GF-D8 (cell line): ENCODE measurements around the gene SRGAP2.
"Not testable (repeated sequence)": the region's sequence is repeated elsewhere in the genome, so short reads cannot be mapped to it uniquely, and the experiment has no call there.

Experiments
- DNase-seq: peaks from one replicate; lab custom pipeline; 2025; lab: John Stamatoyannopoulos, UW

Gene SRGAP2

DNA sequence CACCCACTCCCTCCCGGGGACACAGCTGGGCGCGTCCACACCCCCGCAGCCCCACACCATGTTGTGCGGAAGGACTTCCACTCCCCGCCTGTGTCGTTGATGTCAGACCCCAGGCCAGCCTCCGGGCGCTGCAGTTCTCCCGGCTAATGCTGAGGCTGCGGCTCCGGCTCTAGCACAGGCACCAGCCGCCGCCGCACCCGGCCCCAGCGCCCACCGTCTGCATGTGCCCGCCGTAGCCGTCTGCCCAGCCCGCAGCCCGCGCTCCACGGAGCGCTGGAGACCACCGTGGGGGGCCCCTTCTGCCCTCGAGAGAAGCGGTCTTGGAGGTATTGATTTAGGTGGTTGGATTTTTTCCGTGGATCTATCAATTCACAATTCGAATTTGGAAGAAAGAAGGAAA lies 2.2 kb downstream of the SRGAP2 start:
- not testable (repeated sequence) for DNase-seq

DNA sequence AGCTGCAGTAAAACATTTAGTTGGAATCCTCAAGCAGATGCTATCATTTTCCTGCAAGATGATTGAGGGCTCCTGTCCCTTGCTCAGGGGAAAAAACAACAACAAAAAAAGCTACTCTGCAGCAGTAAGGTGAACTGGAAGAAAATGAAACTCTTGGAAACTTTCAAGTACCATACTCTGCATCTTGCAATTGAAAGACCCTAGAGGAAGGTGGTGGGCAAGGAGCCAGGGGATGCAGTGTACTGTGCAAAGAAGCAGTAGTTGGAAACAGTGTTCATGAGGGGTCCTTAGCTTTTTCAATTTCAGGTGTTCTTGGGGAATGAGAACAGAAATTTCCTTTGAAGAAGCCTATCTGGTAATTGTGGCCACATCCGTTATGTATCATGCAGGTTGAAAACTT lies 7.5 kb downstream of the SRGAP2 start:
- not testable (repeated sequence) for DNase-seq

GRCh38 chr1:206215600-206216392 lies 12.5 kb downstream of the SRGAP2 start:
- not testable (repeated sequence) for DNase-seq

- DNase-seq, result not testable (repeated sequence)
These were observed 14.9 kb downstream of the SRGAP2 start for GRCh38 chr1:206218285-206218684.

- DNase-seq, result not testable (repeated sequence)
These were observed 15.4 kb downstream of the SRGAP2 start for GRCh38 chr1:206218765-206219164.

GRCh38 chr1:206219514-206220331 lies 16.4 kb downstream of the SRGAP2 start:
- not testable (repeated sequence) for DNase-seq

DNA sequence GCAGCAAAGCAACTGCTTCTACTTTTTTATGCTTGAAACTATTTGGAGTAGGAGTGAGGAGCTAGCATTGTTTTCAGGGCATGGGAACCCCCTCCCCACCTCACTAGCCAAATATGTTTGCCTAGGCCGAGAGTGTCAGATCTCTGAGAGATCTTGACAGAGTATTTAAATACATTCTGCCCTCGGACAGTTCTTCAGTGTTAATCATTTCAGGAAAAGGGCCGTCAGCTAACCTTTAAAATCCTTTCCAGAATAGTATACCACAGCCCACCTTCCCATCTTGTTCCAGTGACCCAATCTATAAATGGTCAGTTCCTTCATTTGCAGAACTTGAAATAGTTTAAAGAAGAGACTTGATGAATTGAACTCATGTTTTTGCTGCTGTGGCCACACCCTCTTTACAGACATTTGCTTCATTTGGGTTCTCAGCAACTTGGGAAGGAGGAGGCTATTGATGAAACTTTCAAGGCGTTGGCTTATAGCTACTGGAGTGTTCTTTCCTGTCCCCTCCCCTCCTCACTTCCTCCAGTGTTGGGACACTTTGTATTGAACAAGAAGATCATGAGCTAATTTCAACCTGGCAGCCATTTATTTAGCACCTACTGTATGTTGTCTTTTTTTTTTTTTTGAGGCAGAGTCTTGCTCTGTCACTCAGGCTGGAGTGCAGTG lies 17.1 kb downstream of the SRGAP2 start:
- not testable (repeated sequence) for DNase-seq

DNA sequence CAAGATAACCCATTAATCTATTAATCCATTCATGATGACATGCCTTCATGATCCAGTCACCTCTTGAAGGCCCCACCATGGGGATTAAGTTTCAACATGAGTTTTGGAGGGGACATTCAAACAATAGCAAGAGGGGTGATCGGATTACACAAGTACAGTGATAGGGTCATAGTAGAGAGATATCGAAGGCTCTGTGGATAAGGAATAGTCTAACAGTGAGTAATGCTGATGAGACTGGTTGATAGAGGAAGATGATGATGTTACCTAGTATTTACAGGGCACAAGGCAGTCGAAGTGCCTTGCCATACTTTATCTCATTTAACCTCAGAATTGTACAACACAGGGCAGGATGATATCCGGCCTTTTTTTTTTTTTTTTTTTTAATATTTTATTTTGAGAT lies 18.2 kb downstream of the SRGAP2 start:
- DNase-seq, result not testable (repeated sequence)

DNA sequence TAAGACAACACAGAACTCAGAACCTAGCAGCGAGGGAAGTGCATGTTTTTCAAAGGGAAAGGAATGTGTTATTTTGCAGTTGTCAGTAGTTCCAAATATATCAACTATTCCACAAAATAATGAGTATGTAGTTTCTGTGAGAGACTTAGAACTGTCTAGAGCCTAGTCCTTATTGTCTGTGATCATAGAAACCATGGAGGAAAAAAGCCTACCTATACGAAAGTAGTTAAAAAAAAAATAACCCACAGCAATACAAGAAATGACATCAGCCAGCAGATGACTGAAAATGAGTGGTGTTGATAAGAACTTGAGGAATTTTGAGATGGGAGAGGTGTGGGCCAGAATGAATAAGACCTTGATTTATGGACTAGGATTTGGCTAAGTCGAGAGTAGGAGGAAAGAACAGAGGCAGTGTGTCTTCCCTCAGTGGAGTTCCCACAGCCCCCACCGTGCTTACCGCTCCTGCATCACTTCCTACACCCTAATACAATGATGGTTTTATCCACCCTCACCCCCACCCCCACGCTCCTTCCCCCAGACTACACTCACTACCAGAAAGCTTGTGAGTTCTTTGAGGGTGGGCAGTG lies 20.9 kb downstream of the SRGAP2 start:
- not testable (repeated sequence) for DNase-seq

GRCh38 chr1:206225386-206225785 lies 22.0 kb downstream of the SRGAP2 start:
- DNase-seq, result not testable (repeated sequence)

- DNase-seq, result not testable (repeated sequence)
These were observed 23.5 kb downstream of the SRGAP2 start for GRCh38 chr1:206226886-206227285.

GRCh38 chr1:206229286-206229685 lies 25.9 kb downstream of the SRGAP2 start:
- DNase-seq, result not testable (repeated sequence)

DNA sequence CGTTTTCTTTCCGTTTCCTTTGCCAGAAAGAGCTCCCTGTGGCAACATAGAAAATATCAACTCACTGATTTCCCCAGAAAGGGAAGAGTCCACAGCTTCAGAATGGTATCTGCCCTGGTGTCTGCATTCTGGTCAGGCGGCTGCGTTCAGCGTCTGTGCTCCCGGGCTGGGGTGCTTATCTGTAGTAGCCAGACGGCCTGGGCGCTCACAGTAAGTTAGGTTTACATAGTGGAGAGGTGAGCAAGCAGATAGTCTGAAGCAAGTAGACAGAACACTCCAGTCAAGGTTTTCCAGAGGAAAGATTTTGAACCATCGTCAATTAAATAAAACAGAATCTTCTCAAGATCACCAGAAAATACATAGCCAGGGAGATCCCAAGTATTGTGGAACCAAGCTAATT lies 28.6 kb downstream of the SRGAP2 start:
- DNase-seq, result not testable (repeated sequence)

DNA sequence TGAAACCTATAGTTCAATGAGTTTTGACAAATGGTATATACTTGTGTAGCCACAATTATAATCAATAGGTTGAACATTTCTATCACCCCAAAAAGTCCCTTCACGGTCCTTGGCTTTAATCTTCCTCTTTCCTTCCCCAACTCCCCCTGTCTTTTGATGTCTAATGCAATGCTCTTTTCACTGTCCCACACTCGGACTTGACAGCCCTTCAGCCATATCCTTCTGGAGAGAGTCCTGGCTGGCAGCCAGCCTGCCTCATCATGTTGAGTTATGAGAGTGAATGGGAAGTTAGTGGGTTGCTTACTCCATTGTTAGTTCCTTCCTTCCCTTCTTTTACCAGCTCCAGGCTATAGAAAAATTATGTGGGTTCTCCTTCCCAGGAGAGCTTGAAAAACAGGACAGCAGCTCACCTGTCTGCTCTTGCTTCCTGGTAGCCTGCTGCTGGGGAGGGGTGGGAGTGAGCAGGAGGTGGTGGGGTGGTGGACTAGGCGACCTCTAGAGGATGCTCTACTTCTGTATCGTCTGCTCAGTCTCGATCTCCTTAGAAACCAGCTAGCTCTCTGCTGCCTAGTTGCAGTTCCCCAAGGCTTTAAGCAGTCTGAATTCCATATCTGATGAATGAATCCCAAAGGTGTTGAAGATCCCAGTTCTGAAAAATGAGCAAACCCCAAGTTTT lies 29.8 kb downstream of the SRGAP2 start:
- not testable (repeated sequence) for DNase-seq

DNA sequence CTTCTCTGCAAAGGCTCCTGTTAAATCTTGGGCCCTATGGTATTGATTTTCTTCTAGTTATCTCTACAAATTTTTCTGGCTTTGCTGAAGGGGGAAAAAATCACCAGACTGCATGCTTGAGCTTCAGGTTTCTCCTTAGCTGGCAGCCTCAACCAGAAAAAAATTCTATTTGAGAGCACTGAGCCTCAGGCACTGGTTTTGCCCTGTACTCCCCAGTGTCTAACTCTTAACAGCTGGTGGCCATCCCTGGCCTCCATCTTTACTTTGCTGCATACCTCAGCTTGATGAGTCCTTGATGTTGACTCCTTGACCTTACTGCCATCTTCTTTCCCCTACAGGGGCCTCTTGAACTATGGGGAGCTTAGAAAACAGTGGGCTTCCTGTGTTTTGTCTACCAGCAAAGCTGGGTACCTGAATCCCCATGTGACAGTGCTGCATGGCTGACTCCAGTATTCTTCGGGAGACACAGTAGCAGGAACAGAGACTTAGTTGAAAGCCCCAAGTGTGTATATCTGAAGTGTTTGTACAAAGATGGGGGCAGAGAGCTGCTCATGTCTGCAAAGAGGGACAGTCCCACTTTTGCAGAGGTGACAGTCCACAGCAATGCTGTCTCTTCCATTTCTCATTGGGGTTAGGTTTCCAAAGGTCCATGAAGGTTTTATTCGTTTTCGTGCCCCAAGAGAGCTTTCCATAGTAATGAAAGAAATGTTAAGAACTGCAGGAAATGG lies 31.0 kb downstream of the SRGAP2 start:
- DNase-seq, result not testable (repeated sequence)

- DNase-seq, result not testable (repeated sequence)
These were observed 31.8 kb downstream of the SRGAP2 start for GRCh38 chr1:206235190-206235589.

DNA sequence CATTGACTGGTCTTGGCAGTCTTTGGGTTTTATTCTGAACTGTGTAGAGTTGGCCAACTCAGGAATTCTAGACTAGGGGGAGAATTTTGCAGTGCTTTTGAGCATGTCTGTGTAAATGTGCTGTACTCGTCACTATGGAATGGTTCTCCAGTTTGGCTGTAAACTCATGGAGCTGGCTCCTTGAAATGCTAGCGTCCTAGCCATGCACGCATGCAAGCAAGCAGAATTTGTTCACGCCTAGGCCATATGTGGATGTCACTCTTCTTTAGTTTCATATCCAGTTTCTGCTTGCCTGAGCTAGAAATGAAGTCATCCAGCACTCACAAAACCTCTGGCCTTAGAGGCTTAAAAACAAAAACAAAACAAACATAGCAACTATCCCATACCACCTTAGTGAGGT lies 36.9 kb downstream of the SRGAP2 start:
- not testable (repeated sequence) for DNase-seq

- DNase-seq, result not testable (repeated sequence)
These were observed 40.0 kb downstream of the SRGAP2 start for GRCh38 chr1:206243335-206243734.

DNA sequence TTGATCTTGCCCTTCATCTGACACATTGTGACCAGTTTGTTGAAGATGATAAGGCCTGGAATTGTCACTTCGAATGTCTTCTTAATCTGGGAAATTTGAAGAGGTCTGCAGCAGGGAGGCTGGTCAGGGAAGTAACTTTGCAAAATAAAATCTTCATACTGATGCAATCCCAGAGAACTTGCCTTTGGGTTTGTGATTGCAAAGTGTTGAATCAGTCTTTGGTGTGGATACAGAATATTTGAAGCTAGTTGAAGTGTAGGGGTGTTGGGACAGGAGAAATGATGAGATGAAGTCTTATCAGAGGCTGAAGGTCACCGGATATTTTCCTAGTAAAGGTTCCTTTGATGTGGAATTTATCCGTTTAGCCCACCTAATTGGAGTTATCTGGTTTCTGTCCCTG lies 42.1 kb downstream of the SRGAP2 start:
- DNase-seq, result not testable (repeated sequence)

- DNase-seq, result not testable (repeated sequence)
These were observed 43.0 kb downstream of the SRGAP2 start for GRCh38 chr1:206246129-206246886.
